Astrocyte of the cerebellum (primary cell): ENCODE measurements around the gene MED22.

Experiments
- DNase-seq: peaks from one replicate; pipeline ENCODE4 v3.0.0-alpha.2; 2011; ENCODE audit warnings: low read depth
- H3K4me3 ChIP-seq: 2 replicates; pipeline ENCODE4 v1.5.1; 2011; ENCODE audit warnings: mild to moderate bottlenecking, low read depth, low read length, moderate library complexity
- in situ Hi-C: cut with HindIII; loops from 2 replicates; pipeline ENCODE4 v1.10.0; 2017; ENCODE audit warnings: low sequenced_read_pairs
- TF ChIP-seq, protein P1 (sequence below): IDR thresholded peaks from 2 replicates; pipeline ENCODE4 v1.5.1; 2012; ENCODE audit warnings: low read length, low read depth, moderate library complexity, mild to moderate bottlenecking; ENCODE audit errors: missing control alignments

Gene MED22

DNA sequence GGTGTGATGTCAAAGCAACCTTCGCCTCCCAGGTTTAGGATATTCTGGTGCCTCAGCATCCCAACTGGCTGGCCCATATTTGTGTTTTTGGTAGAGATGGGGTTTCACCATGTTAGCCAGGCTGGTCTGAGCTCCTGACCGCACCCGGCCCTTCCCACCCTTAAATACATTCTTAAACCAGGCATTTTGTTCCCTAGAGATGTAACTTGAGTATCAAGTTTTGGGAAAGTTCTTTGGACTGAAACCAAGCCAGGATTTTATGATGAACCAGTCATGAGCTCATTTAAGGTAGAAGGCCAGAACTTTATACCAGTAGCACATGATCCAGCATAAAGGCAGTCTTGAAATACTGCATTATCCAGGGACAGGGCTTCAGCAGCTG is 3.6 kb upstream of the MED22 start:
- DNase-seq = no peak
- in situ Hi-C loops = no loop called here
- TF ChIP-seq, protein P1, sequence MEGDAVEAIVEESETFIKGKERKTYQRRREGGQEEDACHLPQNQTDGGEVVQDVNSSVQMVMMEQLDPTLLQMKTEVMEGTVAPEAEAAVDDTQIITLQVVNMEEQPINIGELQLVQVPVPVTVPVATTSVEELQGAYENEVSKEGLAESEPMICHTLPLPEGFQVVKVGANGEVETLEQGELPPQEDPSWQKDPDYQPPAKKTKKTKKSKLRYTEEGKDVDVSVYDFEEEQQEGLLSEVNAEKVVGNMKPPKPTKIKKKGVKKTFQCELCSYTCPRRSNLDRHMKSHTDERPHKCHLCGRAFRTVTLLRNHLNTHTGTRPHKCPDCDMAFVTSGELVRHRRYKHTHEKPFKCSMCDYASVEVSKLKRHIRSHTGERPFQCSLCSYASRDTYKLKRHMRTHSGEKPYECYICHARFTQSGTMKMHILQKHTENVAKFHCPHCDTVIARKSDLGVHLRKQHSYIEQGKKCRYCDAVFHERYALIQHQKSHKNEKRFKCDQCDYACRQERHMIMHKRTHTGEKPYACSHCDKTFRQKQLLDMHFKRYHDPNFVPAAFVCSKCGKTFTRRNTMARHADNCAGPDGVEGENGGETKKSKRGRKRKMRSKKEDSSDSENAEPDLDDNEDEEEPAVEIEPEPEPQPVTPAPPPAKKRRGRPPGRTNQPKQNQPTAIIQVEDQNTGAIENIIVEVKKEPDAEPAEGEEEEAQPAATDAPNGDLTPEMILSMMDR = no peak
- H3K4me3 ChIP-seq = no peak overlapping the region

DNA sequence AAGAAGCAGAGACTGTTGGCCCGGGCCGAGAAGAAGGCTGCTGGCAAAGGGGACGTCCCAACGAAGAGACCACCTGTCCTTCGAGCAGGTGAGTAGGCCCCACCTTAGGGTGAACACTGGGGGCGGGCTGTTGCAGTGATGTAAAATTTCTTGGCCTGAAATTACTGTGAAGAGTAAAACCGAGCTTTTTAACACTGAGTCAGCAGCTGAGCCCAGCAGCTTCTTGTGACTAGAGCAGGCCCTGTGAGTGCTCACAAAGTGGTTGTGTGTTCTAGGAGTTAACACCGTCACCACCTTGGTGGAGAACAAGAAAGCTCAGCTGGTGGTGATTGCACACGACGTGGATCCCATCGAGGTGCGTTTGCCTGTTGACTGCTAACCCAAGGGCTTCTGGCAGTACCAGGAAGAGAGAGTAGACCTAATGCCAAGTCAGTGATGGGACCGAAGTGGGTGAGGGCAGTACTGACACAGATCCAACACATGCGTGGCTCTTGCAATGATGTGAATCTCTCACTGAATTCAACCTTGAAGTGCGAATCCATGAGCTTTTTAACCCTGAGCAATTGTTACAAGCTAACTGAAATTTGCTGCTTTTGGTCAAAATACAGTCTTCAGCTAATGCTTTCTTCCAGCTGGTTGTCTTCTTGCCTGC is 2.2 kb upstream of the MED22 start:
- DNase-seq = no peak

DNA sequence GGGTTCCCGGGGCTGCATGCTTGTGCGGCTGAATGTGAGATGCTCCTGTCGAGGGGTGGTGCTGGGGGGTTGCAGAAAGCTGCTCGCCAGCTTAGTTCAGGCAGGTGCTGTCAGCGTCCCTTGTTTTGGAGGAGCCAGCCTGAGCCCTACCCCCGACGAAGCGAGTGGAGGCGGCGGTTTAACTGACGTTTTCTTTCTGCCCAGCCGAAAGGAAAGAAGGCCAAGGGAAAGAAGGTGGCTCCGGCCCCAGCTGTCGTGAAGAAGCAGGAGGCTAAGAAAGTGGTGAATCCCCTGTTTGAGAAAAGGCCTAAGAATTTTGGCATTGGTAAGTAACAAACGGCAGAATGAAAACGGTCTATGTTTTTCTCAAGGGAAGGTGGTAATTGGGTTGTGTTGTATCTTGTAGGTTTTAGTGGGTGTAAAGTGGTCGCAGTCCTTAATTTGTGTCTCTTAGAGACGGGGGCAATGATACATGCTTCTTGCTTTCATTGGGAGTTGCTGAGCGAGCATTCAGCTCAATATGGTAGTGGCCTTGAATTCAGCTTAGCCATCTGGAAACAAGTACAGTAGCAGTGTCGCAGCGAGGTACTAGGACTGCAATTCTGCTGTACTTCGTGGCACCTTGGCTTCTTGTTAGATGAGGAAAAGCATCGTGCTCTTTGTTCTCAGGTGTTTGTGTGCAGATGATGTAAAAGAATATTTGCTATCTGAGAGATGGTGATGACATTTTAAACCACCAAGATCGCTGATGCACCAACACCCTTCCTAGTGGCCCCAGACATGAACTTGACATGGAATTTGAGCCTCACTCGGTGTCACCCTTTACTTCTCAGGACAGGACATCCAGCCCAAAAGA is 1.0 kb upstream of the MED22 start:
- in situ Hi-C loops = no loop called here
- peak overlapping the region; percentile 99 for H3K4me3 ChIP-seq
- TF ChIP-seq, protein P1 = no peak
- DNase-seq = no peak

More for the DNA sequence above, 2.2 kb upstream of the MED22 start:
- TF ChIP-seq, protein P1 = no peak
- in situ Hi-C loops = no loop called here
- H3K4me3 ChIP-seq = no peak overlapping the region

DNA sequence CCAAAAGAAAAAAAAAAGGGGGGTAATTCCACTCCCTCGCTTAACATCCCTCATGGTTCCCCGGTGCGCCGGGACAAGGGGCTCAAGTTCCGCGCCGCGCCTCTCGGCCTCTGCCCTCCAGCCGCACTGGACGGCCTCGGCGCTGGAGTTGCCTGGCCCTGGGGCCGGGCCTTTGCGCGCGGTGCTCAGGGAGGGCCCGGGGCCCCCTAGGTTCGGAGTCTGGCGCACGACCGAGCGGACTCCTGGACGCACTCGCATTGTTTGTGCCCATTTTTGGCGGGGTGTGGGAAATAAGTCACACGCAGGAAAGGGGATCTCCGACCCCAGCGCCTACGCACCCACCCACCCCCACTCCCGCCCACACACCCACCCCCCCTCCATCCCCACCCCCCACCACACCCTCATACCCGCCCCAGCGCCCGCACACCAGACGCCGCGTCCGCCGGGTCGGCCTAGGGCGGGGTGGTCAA is 381 bp downstream of the MED22 start:
- peak overlapping the region; percentile 99 for H3K4me3 ChIP-seq
- in situ Hi-C loops = no loop called here
- DNase-seq = no peak
- TF ChIP-seq, protein P1 = no peak

DNA sequence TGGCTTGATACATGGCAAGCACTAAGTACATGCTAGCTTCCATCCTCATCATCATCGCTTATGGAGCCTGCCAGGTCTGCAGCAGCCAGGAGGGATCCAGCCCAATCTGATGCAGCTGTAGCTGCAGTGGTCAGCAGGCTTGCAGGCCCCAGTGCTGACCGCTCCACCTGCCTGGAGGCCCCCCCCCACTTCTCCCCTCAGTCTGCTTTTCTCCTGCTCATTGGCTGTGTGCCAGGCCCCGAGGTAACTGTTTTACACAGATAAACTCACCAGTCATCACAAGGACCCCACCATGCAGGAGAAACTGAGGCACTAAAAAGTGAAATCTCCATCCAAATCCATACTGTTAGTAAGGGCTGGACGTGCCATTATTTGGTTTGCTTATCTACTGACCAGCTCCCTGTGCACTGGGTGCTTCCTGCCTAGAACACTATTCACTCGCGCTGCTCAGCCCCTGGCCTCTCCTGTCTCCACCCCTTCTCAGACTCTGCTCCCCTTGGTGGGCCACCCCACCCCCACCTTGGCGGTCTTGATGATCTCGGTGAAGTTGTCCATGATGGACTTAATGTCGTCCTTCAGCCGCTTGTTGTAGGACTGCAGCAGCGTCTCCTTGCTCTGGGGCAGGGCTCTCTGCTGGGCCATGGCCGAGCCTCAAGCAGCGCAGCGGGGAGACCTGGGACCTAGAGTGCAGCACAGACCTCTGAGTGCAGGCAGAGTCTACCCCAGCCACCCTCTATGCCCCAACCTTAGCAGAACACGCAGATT is 1.7 kb downstream of the MED22 start:
- H3K4me3 ChIP-seq = peak overlapping the region; percentile 99
- no peak for DNase-seq
- in situ Hi-C loops = no loop called here
- TF ChIP-seq, protein P1 = no peak

DNA sequence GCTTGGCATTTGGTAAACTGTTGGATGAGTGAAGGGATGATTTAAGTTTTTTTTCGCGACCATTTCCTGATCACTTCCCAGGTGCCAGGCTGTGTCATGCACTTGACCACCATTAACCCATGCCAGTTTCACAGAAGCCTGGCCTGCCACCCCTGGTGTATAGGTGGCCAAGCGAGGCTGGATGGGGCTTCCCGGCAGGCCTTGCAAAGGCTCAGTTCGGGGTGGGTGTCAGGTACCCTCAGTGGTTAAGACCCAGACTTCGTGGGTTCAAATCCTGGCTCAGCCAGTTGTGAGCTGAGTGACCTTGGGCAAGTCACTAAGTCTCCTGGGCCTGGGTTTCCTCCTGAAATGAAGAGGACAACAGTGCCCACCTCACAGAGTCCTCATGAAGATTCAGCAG is 2.3 kb downstream of the MED22 start:
- no peak overlapping the region for H3K4me3 ChIP-seq
- no peak for DNase-seq
- in situ Hi-C loops = no loop called here
- TF ChIP-seq, protein P1 = no peak
